Colonic mucosa (tissue), 4 donors: ENCODE results near the gene ETV3L. TPM values are rescaled to one million over a fixed set of nuclear protein-coding genes. Genes with fewer than 3 reads are reported as not detected.

Source experiments
- DNase-seq: peaks from one replicate; pipeline ENCODE4 v3.0.0-alpha.2; 2020
- H3K27ac ChIP-seq: fragments of 200-600 bp; one replicate; pipeline ENCODE4 v1.8.0; 2021
- H3K27me3 ChIP-seq: fragments of 200-600 bp; one replicate; pipeline ENCODE4 v1.8.0; 2021
- H3K36me3 ChIP-seq: fragments of 200-600 bp; one replicate; pipeline ENCODE4 v1.8.0; 2021
- H3K4me1 ChIP-seq: fragments of 200-600 bp; one replicate; pipeline ENCODE4 v1.8.0; 2021; ENCODE audit warnings: mild to moderate bottlenecking
- H3K4me3 ChIP-seq: fragments of 200-600 bp; one replicate; pipeline ENCODE4 v1.8.0; 2021
- H3K9ac ChIP-seq, 2 donors: one replicate each; pipeline ENCODE4 v1.7.0; 2013; ENCODE audit warnings: control low read depth in 2 of 2, low read depth in 2 of 2, low read length in 2 of 2
- H3K9me3 ChIP-seq: fragments of 200-600 bp; one replicate; pipeline ENCODE4 v1.8.0; 2021
- intact Hi-C: fragments of 100-400 bp; cut with DNase I; formaldehyde crosslinking; loops from one replicate; pipeline ENCODE4 v1.14.1; 2022
- total RNA-seq, 2 donors: library from RNA; stranded (reverse); fragmentation: NEBNext Ultra II Directional in 1 of 2; extraction: Animal tissue kit (Norgen Biotek cat#: 25700) in 1 of 2; gene quantifications; one replicate each; pipeline ENCODE4 v1.2.1, GENCODE V29; 2021
- TF ChIP-seq, protein P1 (sequence below): fragments of 200-600 bp; IDR thresholded peaks from one replicate; pipeline ENCODE4 v1.8.0; 2022; ENCODE audit warnings: antibody characterized with exemption, mild to moderate bottlenecking
- donor health status: healthy.
- donor health status: DM: no; HTN: no; CAD: no.
- donor health status: DM: no; HTN: no; CAD: no.

The ETV3L gene
- total RNA-seq, 2 donors from 2014 or later: not detected

DNA sequence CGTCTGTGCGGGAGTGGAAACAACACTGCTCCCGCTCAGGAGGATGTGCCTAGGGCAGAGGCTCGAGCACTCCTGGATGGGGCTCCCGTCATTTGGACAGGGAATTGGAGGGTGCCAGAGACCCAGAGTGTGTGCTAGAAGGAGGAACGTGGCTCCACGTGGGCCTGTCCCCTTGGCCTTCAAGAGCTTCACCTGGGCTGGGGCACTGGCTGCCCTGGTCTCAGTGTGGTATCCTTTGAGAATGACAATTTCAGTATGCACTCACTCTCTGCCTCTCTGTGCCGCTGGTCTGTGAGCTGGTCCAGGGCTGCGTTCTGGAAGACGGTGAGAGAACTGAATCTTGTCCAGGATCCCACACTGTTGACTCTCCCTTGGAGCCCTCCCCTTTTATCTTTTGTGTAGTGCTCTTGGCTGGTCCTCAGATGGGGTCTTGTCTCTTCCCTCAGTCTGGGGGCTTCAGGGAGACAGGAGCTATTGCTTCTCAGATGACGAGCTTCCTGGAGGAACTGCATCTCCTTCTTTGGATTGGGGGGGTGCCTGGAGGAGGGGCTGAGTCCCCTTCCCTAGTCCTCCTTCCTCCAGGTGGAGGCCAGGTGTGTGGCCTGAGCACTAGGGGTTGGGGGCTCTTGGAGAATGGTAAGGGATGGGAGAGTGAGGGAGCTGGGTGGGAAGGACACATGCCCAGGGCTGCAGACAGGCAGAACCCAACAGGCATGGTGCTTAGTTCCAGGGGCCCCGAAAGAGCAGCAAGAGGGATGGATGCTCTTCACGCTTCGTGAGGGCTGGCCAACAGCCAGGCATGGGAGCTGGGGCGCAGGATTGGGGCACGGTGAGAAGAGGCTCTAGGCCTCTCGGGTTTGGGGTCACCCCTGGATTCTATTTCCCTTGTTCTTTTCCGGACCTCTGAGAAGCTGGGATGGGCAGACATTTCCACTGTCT lies 14.8 kb upstream of the ETV3L start:
- TF ChIP-seq, protein P1, sequence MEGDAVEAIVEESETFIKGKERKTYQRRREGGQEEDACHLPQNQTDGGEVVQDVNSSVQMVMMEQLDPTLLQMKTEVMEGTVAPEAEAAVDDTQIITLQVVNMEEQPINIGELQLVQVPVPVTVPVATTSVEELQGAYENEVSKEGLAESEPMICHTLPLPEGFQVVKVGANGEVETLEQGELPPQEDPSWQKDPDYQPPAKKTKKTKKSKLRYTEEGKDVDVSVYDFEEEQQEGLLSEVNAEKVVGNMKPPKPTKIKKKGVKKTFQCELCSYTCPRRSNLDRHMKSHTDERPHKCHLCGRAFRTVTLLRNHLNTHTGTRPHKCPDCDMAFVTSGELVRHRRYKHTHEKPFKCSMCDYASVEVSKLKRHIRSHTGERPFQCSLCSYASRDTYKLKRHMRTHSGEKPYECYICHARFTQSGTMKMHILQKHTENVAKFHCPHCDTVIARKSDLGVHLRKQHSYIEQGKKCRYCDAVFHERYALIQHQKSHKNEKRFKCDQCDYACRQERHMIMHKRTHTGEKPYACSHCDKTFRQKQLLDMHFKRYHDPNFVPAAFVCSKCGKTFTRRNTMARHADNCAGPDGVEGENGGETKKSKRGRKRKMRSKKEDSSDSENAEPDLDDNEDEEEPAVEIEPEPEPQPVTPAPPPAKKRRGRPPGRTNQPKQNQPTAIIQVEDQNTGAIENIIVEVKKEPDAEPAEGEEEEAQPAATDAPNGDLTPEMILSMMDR: no peak
- intact Hi-C loops: no loop called here
- H3K9me3 ChIP-seq: no peaks in the 10 kb centered on the region
- no peak overlapping the region for H3K4me3 ChIP-seq
- H3K36me3 ChIP-seq: no peaks in the 10 kb centered on the region
- no peak overlapping the region for H3K27ac ChIP-seq
- DNase-seq: no peak
- no peak overlapping the region for H3K9ac ChIP-seq
- H3K27me3 ChIP-seq: no peaks in the 10 kb centered on the region
- no peaks in the 10 kb centered on the region for H3K4me1 ChIP-seq

DNA sequence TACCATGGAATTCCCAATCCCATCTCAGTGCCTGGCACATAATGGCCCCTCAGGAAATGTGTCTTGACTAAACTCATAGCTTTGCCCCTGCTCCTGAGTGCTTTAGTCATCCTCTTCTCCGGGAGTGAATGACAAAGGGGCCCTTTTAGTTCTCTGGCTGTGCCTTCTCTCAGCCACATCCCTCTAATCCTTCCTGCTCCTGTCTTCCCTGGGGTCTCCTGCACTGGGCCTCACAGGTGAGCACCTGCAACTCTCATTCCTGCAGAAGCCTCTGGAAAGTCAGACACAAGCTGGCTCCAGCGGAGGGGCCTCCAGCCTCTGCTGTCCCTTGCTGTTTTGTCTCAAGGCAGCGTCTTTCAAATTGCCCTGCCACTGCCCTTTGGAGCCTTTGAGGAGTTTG lies 14.0 kb upstream of the ETV3L start:
- TF ChIP-seq, protein P1: no peak
- intact Hi-C loops: no loop called here
- no peak for DNase-seq
- no peaks in the 10 kb centered on the region for H3K36me3 ChIP-seq
- no peak overlapping the region for H3K4me3 ChIP-seq
- H3K9me3 ChIP-seq: no peaks in the 10 kb centered on the region
- H3K27me3 ChIP-seq: no peaks in the 10 kb centered on the region
- H3K27ac ChIP-seq: no peak overlapping the region
- no peaks in the 10 kb centered on the region for H3K4me1 ChIP-seq
- no peak overlapping the region for H3K9ac ChIP-seq

DNA sequence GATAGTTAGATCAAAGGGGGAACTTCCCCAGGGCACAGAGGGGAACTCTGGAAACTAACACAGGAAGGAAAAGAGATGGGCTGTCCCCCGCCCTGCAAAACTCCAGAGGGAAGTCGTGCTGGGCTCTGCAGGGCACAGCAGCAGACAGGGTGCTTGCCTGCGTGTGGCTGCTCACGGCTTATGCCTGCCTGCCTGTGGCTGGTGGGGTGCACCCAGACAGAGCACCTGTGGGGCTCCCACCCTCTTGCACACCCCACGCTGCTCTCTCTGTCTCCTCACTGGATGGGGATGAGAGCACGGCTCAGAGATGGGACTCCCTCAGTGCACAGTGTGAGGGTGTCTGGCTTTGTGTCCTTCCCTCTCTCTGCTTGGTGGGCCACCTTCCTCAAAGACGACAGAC lies 13.5 kb upstream of the ETV3L start:
- no peaks in the 10 kb centered on the region for H3K9me3 ChIP-seq
- no peak for DNase-seq
- no peaks in the 10 kb centered on the region for H3K27me3 ChIP-seq
- H3K27ac ChIP-seq: no peak overlapping the region
- intact Hi-C loops: no loop called here
- no peaks in the 10 kb centered on the region for H3K36me3 ChIP-seq
- TF ChIP-seq, protein P1: no peak
- no peak overlapping the region for H3K9ac ChIP-seq
- H3K4me1 ChIP-seq: no peaks in the 10 kb centered on the region
- H3K4me3 ChIP-seq: no peak overlapping the region

- no peaks in the 10 kb centered on the region for H3K4me1 ChIP-seq
- no peak for DNase-seq
- H3K36me3 ChIP-seq: no peaks in the 10 kb centered on the region
- intact Hi-C loops: no loop called here
- H3K4me3 ChIP-seq: no peak overlapping the region
- no peak overlapping the region for H3K9ac ChIP-seq
- no peak overlapping the region for H3K27ac ChIP-seq
- no peaks in the 10 kb centered on the region for H3K9me3 ChIP-seq
- TF ChIP-seq, protein P1: no peak
- peaks cover 5% of the 10 kb centered on the region for H3K27me3 ChIP-seq
These were observed 12.7 kb upstream of the ETV3L start for GRCh38 chr1:157112186-157112867.

GRCh38 chr1:157111396-157112165 lies 12.0 kb upstream of the ETV3L start:
- TF ChIP-seq, protein P1: no peak
- Histone ChIP-seq H3K27ac (no peak overlapping the region), H3K4me3 (no peak overlapping the region), H3K27me3 (peaks cover 5% of the 10 kb centered on the region), H3K36me3 (no peaks in the 10 kb centered on the region), H3K9ac (no peak overlapping the region), H3K9me3 (no peaks in the 10 kb centered on the region), H3K4me1 (no peaks in the 10 kb centered on the region)
- no peak for DNase-seq
- intact Hi-C loops: no loop called here
